ENCODE measurements around the gene CAPN12.
"Not testable (repeated sequence)": the region's sequence is repeated elsewhere in the genome, so short reads cannot be mapped to it uniquely, and the experiment has no call there.

DNA sequence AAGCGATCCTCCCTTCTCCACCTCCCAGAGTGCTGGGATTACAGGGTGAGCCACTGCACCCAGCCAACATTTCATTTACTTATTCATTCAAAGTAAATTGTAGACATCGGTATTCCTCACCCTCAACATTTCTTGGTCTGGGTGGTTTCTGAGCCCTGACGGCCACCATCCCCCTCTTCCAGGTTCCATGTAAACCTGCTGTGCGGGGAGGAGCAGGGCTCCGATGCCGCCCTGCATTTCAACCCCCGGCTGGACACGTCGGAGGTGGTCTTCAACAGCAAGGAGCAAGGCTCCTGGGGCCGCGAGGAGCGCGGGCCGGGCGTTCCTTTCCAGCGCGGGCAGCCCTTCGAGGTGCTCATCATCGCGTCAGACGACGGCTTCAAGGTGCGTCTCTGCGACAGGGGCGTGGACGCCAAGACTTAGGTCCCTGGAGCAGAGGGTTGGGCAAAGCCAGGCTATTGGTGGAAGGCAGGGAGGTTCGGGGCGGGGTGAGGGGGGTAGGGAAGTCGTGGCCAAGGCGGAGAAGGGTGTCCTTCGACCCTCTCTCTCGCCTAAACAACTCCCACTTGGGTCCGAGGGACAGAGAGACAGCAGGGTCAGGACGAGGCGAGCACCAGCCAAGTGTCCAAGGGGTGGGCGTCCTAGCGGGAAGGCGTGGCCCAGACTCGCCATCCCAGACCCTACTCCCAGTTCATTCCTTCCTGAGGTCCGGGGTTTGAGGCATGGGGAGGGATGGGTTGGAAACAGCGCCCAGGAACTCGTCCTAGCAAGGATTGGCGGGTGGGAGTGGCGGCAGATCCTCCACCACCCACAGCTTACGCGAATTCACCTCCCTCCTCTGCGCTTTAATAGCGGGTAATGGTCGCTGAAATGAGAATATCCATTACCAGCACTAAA is 46.5 kb upstream of the CAPN12 start:
- TF ChIP-seq, protein P1, sequence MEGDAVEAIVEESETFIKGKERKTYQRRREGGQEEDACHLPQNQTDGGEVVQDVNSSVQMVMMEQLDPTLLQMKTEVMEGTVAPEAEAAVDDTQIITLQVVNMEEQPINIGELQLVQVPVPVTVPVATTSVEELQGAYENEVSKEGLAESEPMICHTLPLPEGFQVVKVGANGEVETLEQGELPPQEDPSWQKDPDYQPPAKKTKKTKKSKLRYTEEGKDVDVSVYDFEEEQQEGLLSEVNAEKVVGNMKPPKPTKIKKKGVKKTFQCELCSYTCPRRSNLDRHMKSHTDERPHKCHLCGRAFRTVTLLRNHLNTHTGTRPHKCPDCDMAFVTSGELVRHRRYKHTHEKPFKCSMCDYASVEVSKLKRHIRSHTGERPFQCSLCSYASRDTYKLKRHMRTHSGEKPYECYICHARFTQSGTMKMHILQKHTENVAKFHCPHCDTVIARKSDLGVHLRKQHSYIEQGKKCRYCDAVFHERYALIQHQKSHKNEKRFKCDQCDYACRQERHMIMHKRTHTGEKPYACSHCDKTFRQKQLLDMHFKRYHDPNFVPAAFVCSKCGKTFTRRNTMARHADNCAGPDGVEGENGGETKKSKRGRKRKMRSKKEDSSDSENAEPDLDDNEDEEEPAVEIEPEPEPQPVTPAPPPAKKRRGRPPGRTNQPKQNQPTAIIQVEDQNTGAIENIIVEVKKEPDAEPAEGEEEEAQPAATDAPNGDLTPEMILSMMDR (IDR thresholded peaks at IDR 0.05; ENCODE audit: insufficient read depth, low read length): not testable (repeated sequence)
- not testable (repeated sequence) for TF ChIP-seq POLR2AphosphoS5 (IDR thresholded peaks at IDR 0.05; ENCODE audit: low read depth); SPI1 (IDR thresholded peaks at IDR 0.05; ENCODE audit: borderline replicate concordance, low read depth)
- TF ChIP-seq, protein P2, sequence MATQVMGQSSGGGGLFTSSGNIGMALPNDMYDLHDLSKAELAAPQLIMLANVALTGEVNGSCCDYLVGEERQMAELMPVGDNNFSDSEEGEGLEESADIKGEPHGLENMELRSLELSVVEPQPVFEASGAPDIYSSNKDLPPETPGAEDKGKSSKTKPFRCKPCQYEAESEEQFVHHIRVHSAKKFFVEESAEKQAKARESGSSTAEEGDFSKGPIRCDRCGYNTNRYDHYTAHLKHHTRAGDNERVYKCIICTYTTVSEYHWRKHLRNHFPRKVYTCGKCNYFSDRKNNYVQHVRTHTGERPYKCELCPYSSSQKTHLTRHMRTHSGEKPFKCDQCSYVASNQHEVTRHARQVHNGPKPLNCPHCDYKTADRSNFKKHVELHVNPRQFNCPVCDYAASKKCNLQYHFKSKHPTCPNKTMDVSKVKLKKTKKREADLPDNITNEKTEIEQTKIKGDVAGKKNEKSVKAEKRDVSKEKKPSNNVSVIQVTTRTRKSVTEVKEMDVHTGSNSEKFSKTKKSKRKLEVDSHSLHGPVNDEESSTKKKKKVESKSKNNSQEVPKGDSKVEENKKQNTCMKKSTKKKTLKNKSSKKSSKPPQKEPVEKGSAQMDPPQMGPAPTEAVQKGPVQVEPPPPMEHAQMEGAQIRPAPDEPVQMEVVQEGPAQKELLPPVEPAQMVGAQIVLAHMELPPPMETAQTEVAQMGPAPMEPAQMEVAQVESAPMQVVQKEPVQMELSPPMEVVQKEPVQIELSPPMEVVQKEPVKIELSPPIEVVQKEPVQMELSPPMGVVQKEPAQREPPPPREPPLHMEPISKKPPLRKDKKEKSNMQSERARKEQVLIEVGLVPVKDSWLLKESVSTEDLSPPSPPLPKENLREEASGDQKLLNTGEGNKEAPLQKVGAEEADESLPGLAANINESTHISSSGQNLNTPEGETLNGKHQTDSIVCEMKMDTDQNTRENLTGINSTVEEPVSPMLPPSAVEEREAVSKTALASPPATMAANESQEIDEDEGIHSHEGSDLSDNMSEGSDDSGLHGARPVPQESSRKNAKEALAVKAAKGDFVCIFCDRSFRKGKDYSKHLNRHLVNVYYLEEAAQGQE (IDR thresholded peaks at IDR 0.05; ENCODE audit: insufficient replicate concordance, low read depth): not testable (repeated sequence)

Measured in HL-60 (cell line).